ENCODE data around the gene MIOX. TPM values are rescaled to one million over a fixed set of nuclear protein-coding genes. Genes with fewer than 3 reads are reported as not detected.

The MIOX gene
- total RNA-seq, 1 experiment from 2014 or later, result 1.4 TPM

GRCh38 chr22:50475652-50476002 is 11.0 kb upstream of the MIOX start:
- H3K27ac ChIP-seq (ENCODE audit: insufficient read length, low read depth, low read length), result no peak overlapping the region
- H2AK5ac ChIP-seq (ENCODE audit: insufficient read length, low read length), result no peak overlapping the region
- no peak overlapping the region for H3K4ac ChIP-seq (ENCODE audit: low read depth, low read length)
- H3K79me1 ChIP-seq (ENCODE audit: insufficient read depth, low read depth, low read length, poor library complexity, severe bottlenecking), result peaks cover 14% of the 10 kb centered on the region
- H2BK5ac ChIP-seq (ENCODE audit: insufficient read length, low read length), result no peak overlapping the region
- H3K23ac ChIP-seq (ENCODE audit: insufficient read length, low read depth, low read length), result no peak overlapping the region
- Mint-ChIP-seq H3K9me3 (no peaks in the 10 kb centered on the region), H3K4me1 (peaks cover 30 to 33% of the 10 kb centered on the region in 2 experiments), H3K36me3 (ENCODE audit: insufficient read depth in 1 of 3, low read depth in 3 of 3) (peaks cover 0 to 7% (median 0%) of the 10 kb centered on the region in 3 experiments; a peak in 4 of 7 replicates), H3K4me3 (peak overlapping the region; percentile 47 to 76), H3K27ac (peak overlapping the region in 1 of 3 experiments; percentile 53; a peak in 1 of 7 replicates), H3K27me3 (ENCODE audit: low read depth) (peaks cover 33% of the 10 kb centered on the region)
- H2BK20ac ChIP-seq (ENCODE audit: low read depth, low read length, poor library complexity, severe bottlenecking), result no peak overlapping the region
- H3K9ac ChIP-seq (ENCODE audit: extremely low read depth, insufficient read length, low read length), result no peak overlapping the region
- peak overlapping the region; percentile 38 for H3K4me2 ChIP-seq (ENCODE audit: insufficient read depth, insufficient read length, low read length)
- WGBS (ENCODE audit: extremely low coverage, insufficient read length, low lambda C conversion rate), result no CpG with 5 or more reads among the region's 6 CpGs
- H4K91ac ChIP-seq (ENCODE audit: insufficient read length, low read depth, low read length), result no peak overlapping the region
- peaks cover 9% of the 10 kb centered on the region; the same call in 1 of the 2 replicates for H3K27me3 ChIP-seq (ENCODE audit: insufficient read depth, low read length)
- H2BK15ac ChIP-seq (ENCODE audit: low read depth, low read length), result no peak overlapping the region
- no peaks in the 10 kb centered on the region; the same call in 1 of the 2 replicates for H3K4me1 ChIP-seq (ENCODE audit: insufficient read depth, low read length)
- no peak for TF ChIP-seq CTCF (conservative IDR thresholded peaks at IDR 0.05)
- H2BK120ac ChIP-seq (ENCODE audit: low read depth, low read length, poor library complexity, severe bottlenecking), result no peak overlapping the region
- H3K79me2 ChIP-seq (ENCODE audit: insufficient read depth, low read length), result peaks cover 16% of the 10 kb centered on the region; the same call in 1 of the 2 replicates
- no peak overlapping the region for H3K56ac ChIP-seq (ENCODE audit: insufficient read length, low read depth, low read length)
- H4K8ac ChIP-seq (replicated peaks; ENCODE audit: insufficient read length, low read depth, low read length), result no peak overlapping the region
- H2AFZ ChIP-seq (ENCODE audit: low read length), result no peak overlapping the region
- no peak overlapping the region for H3K14ac ChIP-seq (ENCODE audit: insufficient read depth, low read length)
- H4K5ac ChIP-seq (ENCODE audit: insufficient read length, low read depth, low read length), result no peak overlapping the region
- no peak overlapping the region for H3K18ac ChIP-seq (ENCODE audit: insufficient read length, low read depth, low read length)
- peaks cover 13% of the 10 kb centered on the region for H3K23me2 ChIP-seq (ENCODE audit: insufficient read length, low read depth, low read length, poor library complexity, severe bottlenecking)
- no peak overlapping the region for H2BK12ac ChIP-seq (ENCODE audit: insufficient read length, low read depth, low read length)
- DNase-seq, result no peak
- H3T11ph ChIP-seq (ENCODE audit: low read length), result no peak overlapping the region
- H4K20me1 ChIP-seq (ENCODE audit: control insufficient read depth, insufficient read depth, insufficient read length), result peaks cover 4% of the 10 kb centered on the region
- H3K9me3 ChIP-seq (ENCODE audit: control insufficient read depth, low read depth, low read length), result no peaks in the 10 kb centered on the region

All from H9 (cell line).